ENCODE measurements around the gene SLC22A3.
"Not testable (repeated sequence)": the region's sequence is repeated elsewhere in the genome, so short reads cannot be mapped to it uniquely, and the experiment has no call there.

The SLC22A3 gene

DNA sequence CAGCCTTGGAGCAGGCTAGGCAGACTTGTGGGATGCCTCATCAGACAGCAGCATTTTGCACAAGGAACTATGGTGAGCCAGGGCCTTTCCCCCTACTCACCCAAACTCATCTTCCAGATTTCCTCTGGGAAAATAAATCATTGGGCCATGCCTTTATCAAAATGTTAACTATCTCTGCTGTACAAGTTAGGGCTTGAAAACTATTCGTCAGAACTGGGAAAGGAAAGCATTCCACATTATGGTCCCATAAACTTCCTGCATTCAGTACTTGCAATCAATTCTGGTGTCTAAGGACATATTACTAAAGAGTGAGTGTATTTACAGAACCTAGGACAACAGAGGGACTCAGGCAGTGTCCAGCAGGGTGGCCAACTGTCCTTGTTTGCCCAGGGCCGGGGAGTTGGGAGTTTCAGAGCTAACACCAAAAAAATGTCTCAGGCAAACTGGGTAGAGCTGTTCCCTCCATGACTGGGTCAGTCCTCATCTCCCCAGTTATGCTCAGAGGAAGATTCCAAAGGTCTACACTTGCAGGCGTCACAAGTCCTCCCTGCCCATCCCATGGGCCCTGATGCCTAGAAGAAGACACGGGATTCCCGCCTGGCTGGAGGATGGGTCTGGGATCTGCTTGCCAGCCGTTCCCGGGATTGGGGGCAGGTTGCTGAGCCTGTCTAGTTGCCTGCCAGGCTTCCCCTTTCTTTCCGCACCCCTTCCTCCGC lies 72.2 kb downstream of the SLC22A3 start:
- no peak for DNase-seq

DNA sequence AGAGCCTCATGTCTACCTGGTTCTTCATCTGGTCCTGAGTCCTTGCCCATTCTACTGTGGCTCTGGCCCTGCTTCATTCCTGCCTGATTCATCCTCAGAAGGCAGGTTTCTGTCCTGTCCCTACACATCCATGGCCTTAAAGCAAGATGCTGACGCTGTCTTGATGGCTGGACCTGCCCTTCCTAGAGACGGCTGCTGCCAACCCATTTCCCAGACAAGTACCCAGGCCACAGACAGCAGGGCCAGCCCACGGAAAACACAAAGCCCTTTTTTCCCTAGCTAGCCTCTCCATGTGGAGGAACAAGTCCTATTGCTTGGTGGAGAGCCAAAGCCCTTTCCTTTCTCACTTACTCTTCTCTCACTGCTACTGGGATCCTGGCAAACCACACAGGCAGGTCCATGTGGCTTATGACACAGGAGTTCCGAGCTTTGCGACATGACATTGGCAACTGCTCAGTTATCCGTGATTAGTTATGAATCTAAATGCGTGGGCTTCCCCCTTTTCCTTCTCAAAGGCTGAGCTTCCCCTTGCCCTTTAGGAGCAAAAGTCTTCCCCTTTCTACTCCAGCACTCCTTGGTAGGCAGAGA lies 72.9 kb downstream of the SLC22A3 start:
- DNase-seq: no peak

DNA sequence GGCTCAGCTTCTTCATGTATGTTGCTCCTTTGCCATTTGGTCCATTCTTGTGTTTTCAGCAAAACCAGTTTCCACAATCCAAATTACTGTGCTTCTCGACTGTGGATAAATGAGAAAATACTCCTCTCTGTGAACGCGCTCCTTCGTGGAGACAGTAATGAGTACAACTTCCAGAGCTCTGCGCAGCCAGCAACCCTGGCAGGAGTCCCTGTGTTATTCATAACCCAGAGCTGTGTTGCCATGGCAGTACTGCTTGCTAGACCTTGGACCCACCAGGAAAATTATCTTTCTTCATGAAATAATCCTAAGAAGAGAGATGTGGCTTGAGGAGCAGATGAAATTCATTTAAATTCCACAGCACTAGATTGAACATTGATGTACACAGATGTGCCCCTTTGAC lies 73.7 kb downstream of the SLC22A3 start:
- DNase-seq: no peak

DNA sequence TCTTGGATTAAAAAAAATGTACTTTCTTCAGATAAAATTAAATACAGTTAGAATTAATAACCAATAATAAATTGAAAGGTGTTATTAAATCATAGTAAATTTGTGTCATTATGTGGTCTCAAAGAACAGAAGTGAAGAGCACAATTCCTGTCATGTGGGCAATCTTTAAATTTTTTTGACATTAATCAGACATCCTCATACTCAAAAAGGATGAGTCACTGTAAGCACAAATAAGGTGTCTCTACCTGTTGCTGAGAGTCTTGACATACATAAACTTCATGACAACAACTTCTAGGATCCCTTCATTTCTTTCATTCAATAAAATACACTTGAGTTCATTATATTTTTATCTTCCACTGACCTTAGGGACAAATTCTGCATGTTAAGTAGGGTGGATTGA lies 76.1 kb downstream of the SLC22A3 start:
- DNase-seq: no peak

DNA sequence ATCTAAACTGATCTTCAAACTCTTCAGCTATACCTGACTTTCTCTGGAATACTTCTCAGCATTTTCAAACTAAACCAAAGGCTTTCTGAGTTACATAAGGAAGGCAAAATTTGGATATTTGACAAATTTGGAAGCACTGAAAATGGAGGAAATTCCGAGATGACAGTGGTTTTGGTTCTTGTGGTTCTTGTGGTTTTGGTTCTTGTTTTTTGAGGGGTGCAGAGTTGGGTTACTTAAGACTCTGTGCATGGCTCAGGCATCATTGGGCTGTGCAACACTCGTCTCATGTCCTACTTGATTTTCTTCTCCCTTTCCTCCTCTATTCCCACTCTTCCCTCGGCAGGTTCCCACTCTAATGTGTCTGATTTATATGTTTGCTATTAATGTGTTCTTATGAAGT lies 78.0 kb downstream of the SLC22A3 start:
- no peak for DNase-seq

DNA sequence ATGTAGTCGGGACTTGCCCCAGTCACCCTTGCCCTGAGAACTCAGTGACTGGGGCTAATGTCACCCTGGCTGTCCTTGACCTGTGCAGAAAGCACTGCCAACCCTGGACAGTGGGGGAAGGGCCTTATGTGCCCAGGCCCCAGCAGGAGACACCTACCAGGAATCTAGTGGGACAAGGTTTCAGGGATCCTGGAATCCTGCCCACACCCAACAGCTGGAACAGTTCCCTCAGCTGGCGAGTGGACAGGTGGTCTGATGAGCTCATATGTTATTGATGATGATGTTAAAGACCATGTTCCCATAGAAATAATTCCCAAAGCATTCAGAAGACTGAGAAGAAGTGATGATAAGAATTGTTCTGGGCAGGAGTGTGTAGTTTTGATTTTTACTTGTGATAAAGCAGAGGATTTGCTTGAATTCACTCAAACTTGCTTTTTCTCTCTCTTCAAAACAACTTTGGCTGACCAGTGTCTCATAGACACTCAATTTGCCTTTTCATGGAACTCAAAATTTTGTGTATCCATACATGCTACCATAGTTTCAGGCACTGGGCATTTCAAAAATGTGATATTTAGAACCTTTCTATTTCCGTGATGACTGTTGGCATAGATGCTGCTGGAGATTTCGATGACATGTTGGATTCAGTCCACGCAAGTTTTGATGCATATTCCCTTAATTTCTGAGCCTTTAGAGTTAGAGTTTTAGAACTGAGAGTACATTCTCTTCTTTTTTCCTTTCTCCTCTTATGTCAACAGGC lies 79.3 kb downstream of the SLC22A3 start:
- DNase-seq: no peak

DNA sequence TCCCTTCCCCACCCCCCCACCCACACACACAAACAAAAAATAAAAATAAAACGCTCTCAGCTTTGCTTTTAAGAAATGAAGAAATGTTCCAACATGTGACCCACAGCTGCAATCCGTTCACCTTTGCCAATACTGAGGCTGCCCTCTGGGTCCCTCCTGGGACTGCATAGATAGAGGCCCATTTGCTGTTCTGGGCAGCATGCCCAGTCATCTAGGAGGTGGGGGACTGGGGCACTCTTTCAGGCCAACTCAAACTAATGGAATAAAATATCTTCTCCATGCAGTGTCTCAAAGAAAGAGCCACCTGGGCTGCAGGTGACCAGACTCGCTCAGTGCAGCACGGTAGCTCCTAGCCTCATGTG lies 79.9 kb downstream of the SLC22A3 start:
- DNase-seq: no peak

DNA sequence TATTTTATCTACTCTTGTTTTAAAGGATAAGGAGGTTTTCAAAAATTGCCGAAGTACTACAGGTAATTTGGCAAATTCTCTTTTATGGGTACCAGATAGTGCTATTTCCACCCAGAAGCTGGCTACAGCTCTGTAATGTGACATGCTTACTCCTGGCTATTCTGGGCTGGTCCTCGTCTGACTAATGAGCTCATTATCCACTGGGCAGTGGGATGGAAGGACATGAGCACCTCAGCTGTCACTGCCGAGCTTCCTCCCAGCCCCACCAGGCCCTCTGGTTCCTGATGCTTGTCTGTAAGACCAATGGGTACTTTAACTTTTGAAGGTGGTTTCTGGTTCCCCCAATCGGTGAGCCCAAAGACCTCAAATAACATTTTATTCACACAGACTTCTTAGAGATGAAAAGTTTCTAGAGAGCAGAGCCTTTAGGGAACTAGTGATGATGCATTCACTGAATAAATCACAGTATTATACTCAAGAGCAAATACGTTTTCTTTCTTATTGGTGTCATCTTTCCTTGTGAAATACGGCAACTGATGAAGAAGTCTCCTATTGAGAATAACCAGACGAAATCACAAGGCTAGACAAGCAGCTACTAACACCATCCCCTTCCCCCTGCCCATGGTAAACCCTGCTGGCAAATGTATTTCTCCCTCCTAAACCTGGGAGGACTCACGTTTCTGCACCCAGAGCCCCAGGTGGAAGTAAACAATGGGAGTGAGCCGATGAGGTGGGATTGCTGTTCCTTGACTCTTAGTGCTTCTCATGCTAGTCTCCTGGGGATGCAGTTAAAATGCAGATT lies 80.8 kb downstream of the SLC22A3 start:
- no peak for DNase-seq

DNA sequence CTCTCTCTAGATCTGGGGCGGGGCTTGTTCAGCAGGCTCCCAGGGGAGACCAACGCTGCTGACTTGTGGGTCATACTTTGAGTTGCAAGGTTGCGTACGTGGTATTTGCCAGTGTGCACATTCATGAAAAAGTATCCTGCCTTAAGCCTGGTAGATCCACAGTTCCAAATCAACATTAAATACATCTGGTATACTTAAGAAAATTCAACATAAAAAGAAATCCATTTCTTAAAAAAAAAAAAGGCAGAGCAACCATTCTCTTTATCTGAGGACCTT lies 81.4 kb downstream of the SLC22A3 start:
- no peak for DNase-seq

DNA sequence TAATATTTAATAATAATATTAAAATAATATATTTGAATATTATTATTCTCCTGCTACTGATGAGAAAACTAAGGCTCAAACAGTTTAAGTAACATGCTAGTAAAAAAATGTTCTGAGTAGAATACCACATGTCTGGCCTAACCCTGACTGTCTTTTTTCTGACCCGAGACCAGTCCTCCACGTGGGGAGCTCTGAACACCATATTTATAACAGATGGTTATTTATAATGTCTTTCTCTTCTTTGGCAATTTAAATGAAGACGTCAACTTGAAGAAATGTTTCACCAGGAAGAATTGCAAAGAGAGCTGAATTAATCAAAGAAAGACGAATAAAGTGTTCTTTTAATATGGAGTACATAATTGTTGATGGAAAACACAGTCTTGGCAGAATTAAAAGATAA lies 82.0 kb downstream of the SLC22A3 start:
- no peak for DNase-seq

DNA sequence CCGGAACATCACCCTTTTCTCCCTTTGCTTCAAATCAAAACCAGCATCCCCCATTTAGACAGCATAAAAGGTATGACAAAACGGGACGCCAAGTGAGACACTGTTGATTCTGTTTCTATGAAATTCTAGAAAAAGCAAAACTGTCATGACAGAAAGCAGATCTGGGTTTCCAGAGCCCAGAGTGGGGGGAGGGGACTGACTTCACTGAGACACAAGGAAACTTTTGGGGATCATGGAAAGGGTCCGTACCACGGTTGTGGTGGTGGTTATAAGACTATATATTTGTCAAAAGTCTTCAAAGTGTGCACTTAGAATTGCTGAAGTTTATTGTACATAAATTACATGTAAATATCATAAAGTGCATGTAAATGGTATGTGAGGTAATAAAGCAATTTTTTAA lies 82.6 kb downstream of the SLC22A3 start:
- no peak for DNase-seq

DNA sequence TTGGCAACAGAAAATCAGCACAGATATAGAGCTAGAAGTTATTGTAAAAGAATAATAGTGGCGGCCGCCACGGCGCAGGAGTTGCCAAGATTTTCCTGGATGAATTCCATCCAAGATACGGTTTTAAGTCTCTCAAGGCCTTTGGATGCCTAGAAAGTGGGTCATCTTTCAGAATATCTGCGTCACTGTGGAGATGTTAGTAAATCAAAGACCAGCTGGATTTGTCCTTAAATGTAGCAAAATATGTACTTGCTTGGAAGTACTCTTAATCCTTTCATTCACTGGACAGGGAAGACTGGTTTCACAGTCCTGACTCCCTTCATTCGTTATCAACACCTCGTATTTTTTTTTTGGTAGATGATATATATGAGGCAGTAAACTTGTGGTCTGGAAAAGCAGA lies 83.0 kb downstream of the SLC22A3 start:
- no peak for DNase-seq

DNA sequence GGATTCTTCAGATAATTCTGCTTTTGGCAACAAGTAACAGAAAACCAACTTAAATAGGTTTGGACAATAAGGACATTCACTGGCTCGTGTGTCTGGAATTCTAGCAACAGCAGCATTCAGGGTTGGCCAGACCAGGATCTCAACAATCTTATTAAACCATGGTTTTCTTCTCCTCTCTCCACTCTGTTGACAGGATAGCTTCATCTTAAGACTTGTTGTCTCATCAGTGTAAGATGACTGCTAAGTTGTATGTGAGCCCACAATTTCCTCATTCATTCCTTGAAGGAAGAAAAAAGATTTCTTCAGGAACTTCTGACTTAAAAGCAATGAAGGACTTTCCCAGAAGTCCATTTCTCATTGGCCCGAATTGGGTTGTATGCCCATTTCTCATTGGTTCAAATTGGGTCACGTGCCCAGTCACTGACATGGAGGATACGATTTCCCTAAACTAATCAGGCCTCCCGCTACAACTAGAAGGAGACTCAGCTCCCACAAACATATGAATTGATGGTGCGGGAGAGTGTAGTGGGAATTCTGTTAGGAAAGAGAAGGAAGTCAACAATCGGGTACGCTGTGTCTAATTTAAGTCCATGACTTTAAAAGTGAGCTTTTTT lies 83.7 kb downstream of the SLC22A3 start:
- no peak for DNase-seq

DNA sequence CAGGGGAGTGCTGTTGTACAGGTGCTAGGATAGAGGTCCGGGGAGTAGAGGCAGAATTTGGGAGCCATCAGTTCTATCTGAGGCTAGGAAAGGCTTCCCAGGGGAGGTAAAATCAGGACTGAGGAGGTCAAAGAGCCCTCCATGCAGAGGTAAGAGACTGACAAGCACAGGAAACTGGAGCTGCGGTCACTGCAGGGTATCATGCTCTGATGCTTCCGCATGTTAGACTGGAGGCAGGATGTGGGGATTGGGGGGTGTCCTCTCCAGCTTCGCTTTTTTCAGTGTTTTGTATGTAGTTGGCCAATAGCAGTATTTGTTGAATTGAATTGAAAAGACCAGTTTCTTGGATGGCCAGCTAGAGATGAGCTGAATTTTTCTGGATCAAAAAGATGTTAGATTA lies 87.8 kb downstream of the SLC22A3 start:
- DNase-seq: no peak

DNA sequence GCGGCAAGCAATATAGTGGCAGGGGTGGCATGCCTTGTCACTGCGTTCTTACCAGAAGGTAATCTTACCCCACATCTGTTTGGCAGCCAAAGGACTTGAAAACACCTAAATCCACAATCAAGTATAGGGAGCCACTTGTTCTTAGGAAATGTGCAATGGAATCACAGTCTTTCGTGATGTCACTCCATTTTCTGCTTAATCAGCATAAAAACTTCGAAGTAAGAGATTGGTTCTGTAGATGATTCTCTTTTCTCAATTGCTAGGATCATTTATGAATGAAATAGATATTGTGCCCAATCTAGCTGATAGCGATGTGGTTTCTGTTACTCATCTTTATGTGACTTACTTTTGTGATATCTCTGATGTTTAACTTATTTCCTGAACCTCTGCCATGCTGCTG lies 89.0 kb downstream of the SLC22A3 start:
- no peak for DNase-seq

DNA sequence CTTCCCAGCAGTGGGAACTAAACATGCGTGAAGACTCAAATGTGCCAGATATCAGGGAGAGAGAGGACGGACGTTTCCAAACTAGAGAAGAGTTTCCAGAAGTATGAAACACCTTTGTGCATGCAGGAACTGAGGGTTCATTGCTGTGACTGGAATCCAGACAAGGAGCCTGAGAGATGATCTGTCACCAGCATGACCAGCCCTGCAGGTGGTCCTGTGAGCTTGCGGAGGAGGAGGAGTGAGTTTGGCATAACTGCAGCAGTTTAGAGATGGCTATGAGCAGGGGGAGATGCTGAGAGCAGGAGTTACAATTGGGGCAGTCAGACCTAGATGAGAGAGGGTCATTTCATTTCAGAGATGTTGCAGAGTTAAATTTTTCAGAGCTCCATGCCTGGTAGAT lies 89.6 kb downstream of the SLC22A3 start:
- no peak for DNase-seq

DNA sequence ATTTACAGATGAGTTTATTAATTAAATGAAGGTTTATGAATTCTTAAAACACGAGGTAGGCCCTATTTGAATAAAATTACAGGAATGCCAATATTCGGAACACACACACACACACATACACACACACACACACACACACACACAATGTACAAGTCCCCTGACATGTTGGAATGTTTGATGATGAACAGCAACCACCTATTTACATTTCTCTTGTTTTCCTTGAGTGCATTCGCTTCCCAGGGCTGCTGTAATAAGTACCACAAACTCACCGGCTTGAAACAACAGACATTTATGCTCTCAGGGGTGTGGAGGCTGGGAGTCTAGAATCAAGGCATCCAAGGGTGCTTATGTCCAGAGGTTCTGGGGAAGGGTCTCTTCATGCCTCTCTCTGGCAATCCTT lies 90.3 kb downstream of the SLC22A3 start:
- no peak for DNase-seq

DNA sequence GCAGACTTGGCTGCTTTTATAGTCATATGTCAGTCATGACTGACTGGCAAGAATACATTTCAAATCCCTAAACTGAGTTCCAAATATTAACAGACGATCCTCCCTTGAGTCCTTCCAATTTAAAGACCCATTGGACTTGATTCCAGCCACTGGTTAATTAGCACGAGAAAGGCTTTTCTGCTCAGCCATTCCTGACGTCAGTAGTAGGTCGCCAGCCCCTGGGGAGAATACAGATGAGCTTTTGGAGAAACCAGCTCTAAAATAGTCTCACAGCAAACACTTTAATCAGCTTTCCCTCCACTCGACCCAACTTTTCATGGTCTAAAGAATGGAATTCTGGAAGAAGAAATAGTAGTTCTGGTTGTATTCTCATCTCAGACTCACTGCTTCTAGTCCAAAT lies 91.6 kb downstream of the SLC22A3 start:
- DNase-seq: no peak

DNA sequence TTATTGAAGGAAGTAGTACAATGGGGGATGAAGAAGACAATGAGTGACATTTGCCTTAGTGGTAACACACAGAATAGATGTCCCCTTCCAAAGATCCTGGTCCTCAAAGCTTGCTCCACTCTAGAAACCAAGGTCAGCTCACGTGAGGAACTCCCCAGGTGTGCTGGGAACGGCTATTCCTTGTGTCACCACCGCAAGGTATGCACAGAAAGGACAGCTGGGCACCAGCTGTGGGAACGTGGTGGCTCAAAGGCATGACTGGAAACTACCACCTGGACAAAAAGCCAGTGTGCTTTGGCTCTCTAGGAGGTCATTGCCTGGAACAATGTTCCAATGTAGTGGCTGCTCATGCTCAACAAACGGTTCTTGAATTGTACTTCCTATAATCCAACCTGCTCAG lies 94.0 kb downstream of the SLC22A3 start:
- DNase-seq: no peak

DNA sequence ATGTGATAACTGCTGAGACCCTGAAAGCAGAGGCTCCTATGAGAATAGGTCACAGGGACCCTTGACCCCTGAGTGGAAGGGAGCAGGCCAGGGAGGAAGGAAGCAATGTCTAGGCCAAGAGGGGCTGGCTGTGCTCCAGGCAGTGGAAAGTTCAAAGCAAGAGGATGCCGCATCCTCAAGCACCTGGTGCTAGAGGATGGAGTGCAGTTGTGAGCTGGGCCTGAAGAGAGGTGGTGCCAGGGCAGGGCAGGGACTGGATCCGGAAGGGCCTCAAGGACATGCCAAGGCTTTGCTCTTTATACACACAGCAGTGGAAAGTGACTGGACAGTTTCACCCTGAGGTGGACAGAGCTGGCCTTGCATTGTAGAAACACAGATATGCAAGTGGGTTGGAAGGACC lies 97.0 kb downstream of the SLC22A3 start:
- DNase-seq: no peak

DNA sequence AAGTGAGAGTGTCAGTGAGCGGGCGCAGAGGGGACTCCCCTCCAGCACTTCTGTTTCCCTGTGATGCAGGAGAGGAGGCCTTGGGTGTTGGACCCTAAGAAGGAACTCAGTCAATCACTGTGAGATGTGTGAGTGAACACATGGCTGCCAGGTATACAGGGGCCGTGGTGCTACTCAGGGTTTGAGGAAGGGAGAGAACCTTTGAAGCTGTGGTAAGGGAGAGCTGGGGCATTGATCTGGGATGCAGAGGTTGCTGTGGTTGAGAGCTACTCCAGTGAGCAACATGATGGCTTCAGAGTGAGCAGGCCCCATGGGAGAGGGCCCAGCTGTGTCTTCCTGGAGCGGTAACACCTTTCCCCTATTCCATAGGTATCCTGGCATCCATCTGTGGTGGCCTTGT lies 99.2 kb downstream of the SLC22A3 start:
- no peak for DNase-seq

DNA sequence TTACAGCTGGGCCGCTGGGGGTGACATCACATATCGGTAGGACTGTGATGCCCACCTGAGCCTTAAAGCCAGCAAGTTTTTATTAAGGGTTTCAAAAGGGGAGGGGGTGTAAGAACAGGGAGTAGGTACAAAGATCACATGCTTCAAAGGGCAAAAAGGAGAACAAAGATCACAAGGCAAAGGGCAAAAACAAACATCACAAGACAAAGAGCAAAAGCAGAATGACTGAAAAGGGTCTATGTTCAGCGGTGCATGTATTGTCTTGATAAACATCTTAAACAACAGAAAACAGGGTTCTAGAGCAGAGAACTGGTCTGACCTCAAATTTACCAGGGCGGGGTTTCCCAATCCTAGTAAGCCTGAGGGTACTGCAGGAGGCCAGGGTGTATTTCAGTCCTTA lies 101.6 kb downstream of the SLC22A3 start:
- DNase-seq: not testable (repeated sequence)

DNA sequence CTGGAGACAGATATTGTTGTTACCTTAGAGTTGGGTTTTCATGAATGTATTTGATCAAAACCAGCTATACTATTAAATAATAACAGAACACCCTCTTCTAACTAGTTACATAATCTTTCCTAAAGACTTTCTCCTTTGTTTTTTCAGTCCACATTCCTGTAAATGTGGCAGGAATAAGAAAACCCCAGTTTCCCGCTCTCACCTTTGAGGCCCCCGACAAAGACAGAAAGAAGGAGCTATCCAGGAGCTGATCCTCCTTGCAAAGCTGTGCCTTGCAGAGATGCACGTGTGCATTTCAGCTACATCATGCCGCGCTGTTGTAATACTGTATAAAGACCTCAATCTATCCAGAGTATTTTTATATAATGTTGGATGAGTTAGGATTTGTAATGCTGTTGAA lies 102.7 kb downstream of the SLC22A3 start:
- no peak for DNase-seq

DNA sequence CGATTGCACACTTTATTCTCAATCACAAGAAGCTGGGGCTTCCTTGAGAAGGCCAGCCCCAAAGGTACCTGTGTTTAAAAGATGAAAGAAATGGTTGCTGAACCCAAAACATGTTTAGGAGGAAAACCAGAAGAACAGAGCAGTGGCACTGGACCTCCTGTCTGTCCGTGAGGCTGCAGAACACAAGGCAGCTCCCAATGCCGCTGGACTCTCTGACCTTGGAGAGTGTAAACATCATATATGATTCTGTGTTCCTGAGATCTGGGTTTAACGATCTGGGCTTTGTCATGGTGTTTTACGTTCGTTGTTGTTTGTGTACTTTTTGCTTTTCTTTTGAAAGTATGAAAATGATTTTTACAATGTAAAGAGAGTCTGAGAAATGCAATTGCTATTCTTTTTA lies 106.1 kb downstream of the SLC22A3 start:
- DNase-seq: no peak
